A549 (cell line): Measurements from ENCODE around the gene ANKRD28.

Source experiments
- CEBPB ChIP-seq, 2 experiments: fragments of >200 bp in 1 of 2; sonication (Bioruptor Twin) in 1 of 2; formaldehyde crosslinking in 1 of 2; IDR thresholded peaks; 2 replicates each; pipeline ENCODE4 v1.6.1; 2012 to 2016
- CTCF ChIP-seq: fragments of >200 bp; sonication (Bioruptor Twin); formaldehyde crosslinking; IDR thresholded peaks from 3 replicates; pipeline ENCODE4 v1.5.1; 2016
- EP300 ChIP-seq, 2 experiments: fragments of >200 bp; sonication (Bioruptor Twin); formaldehyde crosslinking; IDR thresholded peaks; 2 replicates in 1 of 2; 3 replicates in 1 of 2; pipeline ENCODE4 v1.6.1; 2016 to 2017
- FOSL2 ChIP-seq, 2 experiments: fragments of 450-650 bp in 1 of 2; fragments of >200 bp in 1 of 2; sonication (Bioruptor Twin) in 1 of 2; formaldehyde crosslinking; IDR thresholded peaks; 2 replicates each; pipeline versions ENCODE4 v1.5.0 to v1.6.1; 2016 to 2020; ENCODE audit warnings: mild to moderate bottlenecking in 1 of 2, moderate library complexity in 1 of 2
- HEYL ChIP-seq: fragments of 250-450 bp; sonication (Bioruptor Pico); IDR thresholded peaks from 2 replicates; pipeline ENCODE4 v1.8.0; 2021; ENCODE audit warnings: mild to moderate bottlenecking, moderate library complexity
- HOXA7 ChIP-seq: fragments of 250-450 bp; sonication (Bioruptor Pico); IDR thresholded peaks from 2 replicates; pipeline ENCODE4 v1.5.0; 2020; ENCODE audit warnings: mild to moderate bottlenecking, moderate library complexity
- POLR2A ChIP-seq: IDR thresholded peaks from 2 replicates; pipeline ENCODE4 v1.6.1; 2012; ENCODE audit warnings: mild to moderate bottlenecking, low read length
- RAD21 ChIP-seq, 2 experiments: fragments of >200 bp in 1 of 2; sonication (Bioruptor Twin) in 1 of 2; formaldehyde crosslinking in 1 of 2; IDR thresholded peaks in 1 of 2; conservative IDR thresholded peaks in 1 of 2; 2 replicates in 1 of 2; 3 replicates in 1 of 2; pipeline ENCODE4 v1.6.1; 2012 to 2018; ENCODE audit warnings: inconsistent platforms in 1 of 2
- RFX5 ChIP-seq: fragments of 450-650 bp; IDR thresholded peaks from 2 replicates; pipeline ENCODE4 v1.7.1; 2014; ENCODE audit warnings: antibody characterized with exemption, mild to moderate bottlenecking, moderate library complexity
- RNF2 ChIP-seq: fragments of 200-600 bp; sonication (generic); IDR thresholded peaks from 2 replicates; pipeline ENCODE4 v1.6.1; 2016; ENCODE audit warnings: low read depth, mild to moderate bottlenecking, antibody characterized with exemption, moderate library complexity, borderline replicate concordance
- ZC3H11A ChIP-seq: fragments of 450-650 bp; IDR thresholded peaks from 2 replicates; pipeline ENCODE4 v1.6.1; 2014; ENCODE audit warnings: antibody characterized with exemption, mild to moderate bottlenecking
- ZFP36 ChIP-seq: fragments of 450-650 bp; IDR thresholded peaks from 2 replicates; pipeline ENCODE4 v1.6.1; 2014; ENCODE audit warnings: borderline replicate concordance; ENCODE audit not compliant: partially characterized antibody
- TF ChIP-seq, protein P1 (sequence below): fragments of 200-600 bp; sonication (generic); IDR thresholded peaks from 2 replicates; pipeline ENCODE4 v1.6.1; 2016; ENCODE audit warnings: antibody characterized with exemption, mild to moderate bottlenecking, moderate library complexity

- TF ChIP-seq CTCF: no peak
- TF ChIP-seq EP300 (IDR thresholded peaks at IDR 0.05): no peak
- no peak for TF ChIP-seq POLR2A
- TF ChIP-seq CEBPB (IDR thresholded peaks at IDR 0.05): no peak
- no peak for TF ChIP-seq ZC3H11A
- TF ChIP-seq ZFP36: no peak
- no peak for TF ChIP-seq RAD21 (conservative IDR thresholded peaks at IDR 0.05 in 1 of 2, IDR thresholded peaks at IDR 0.05 in 1 of 2)
- no peak for TF ChIP-seq RNF2
- TF ChIP-seq HEYL (CRISPR knock-in tag): no peak
- TF ChIP-seq RFX5: no peak
- TF ChIP-seq HOXA7 (CRISPR knock-in tag): no peak
- TF ChIP-seq FOSL2 (IDR thresholded peaks at IDR 0.05): no peak
- TF ChIP-seq FOSL2 (CRISPR knock-in tag; IDR thresholded peaks at IDR 0.05): no peak
- TF ChIP-seq, protein P1, sequence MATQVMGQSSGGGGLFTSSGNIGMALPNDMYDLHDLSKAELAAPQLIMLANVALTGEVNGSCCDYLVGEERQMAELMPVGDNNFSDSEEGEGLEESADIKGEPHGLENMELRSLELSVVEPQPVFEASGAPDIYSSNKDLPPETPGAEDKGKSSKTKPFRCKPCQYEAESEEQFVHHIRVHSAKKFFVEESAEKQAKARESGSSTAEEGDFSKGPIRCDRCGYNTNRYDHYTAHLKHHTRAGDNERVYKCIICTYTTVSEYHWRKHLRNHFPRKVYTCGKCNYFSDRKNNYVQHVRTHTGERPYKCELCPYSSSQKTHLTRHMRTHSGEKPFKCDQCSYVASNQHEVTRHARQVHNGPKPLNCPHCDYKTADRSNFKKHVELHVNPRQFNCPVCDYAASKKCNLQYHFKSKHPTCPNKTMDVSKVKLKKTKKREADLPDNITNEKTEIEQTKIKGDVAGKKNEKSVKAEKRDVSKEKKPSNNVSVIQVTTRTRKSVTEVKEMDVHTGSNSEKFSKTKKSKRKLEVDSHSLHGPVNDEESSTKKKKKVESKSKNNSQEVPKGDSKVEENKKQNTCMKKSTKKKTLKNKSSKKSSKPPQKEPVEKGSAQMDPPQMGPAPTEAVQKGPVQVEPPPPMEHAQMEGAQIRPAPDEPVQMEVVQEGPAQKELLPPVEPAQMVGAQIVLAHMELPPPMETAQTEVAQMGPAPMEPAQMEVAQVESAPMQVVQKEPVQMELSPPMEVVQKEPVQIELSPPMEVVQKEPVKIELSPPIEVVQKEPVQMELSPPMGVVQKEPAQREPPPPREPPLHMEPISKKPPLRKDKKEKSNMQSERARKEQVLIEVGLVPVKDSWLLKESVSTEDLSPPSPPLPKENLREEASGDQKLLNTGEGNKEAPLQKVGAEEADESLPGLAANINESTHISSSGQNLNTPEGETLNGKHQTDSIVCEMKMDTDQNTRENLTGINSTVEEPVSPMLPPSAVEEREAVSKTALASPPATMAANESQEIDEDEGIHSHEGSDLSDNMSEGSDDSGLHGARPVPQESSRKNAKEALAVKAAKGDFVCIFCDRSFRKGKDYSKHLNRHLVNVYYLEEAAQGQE: no peak
Measured at GRCh38 chr3:15722877-15723623, 74.7 kb downstream of the ANKRD28 start.
